ENCODE data around the gene GPR146.

GPR146 gene

GRCh38 chr7:1053816-1054370 lies 9.5 kb downstream of the GPR146 start:
- H3K9me3 ChIP-seq (replicated peaks; ENCODE audit: insufficient read depth, low read length) = no peaks in the 10 kb centered on the region
- H3K4me2 ChIP-seq (ENCODE audit: low read depth, low read length) = no peak overlapping the region
- H4K20me1 ChIP-seq (ENCODE audit: insufficient read depth, low read length) = no peaks in the 10 kb centered on the region
- H3K4me1 ChIP-seq (ENCODE audit: low read length) = no peaks in the 10 kb centered on the region
- TF ChIP-seq EZH2phosphoT487 (IDR thresholded peaks at IDR 0.05; ENCODE audit: low read length) = no peak
- TF ChIP-seq CTCF (IDR thresholded peaks at IDR 0.05; ENCODE audit: low read length) = no peak
- TF ChIP-seq EZH2 (optimal IDR thresholded peaks at IDR 0.05; ENCODE audit: low read depth, low read length) = no peak
- no peak overlapping the region for H2AFZ ChIP-seq (ENCODE audit: low read length)
- H3K4me3 ChIP-seq (ENCODE audit: low read length) = no peak overlapping the region
- no peak overlapping the region for H3K9ac ChIP-seq (ENCODE audit: low read length)
- H3K79me2 ChIP-seq (ENCODE audit: low read length) = no peaks in the 10 kb centered on the region
- H3K27ac ChIP-seq (ENCODE audit: low read length) = no peak overlapping the region
- H3K36me3 ChIP-seq (replicated peaks; ENCODE audit: insufficient read depth, low read length) = no peaks in the 10 kb centered on the region
- H3F3A ChIP-seq (ENCODE audit: insufficient read depth, low read length) = no peaks in the 10 kb centered on the region
- no peaks in the 10 kb centered on the region for H3K9me2 ChIP-seq (replicated peaks; ENCODE audit: insufficient read depth, low read length)
- no peak for DNase-seq
- no peaks in the 10 kb centered on the region for H3K27me3 ChIP-seq (replicated peaks; ENCODE audit: insufficient read depth, low read length)

- H3K79me2 ChIP-seq (ENCODE audit: low read length) = no peaks in the 10 kb centered on the region
These were observed 10.1 kb downstream of the GPR146 start for GRCh38 chr7:1054438-1054837.

GRCh38 chr7:1054861-1055450 lies 10.6 kb downstream of the GPR146 start:
- Histone ChIP-seq H3K79me2 (ENCODE audit: low read length) (no peaks in the 10 kb centered on the region), H2AFZ (ENCODE audit: low read length) (no peak overlapping the region), H3K4me2 (ENCODE audit: low read depth, low read length) (no peak overlapping the region), H3K4me3 (ENCODE audit: low read length) (no peak overlapping the region), H3K36me3 (replicated peaks; ENCODE audit: insufficient read depth, low read length) (no peaks in the 10 kb centered on the region), H3F3A (ENCODE audit: insufficient read depth, low read length) (no peaks in the 10 kb centered on the region), H3K27ac (ENCODE audit: low read length) (no peak overlapping the region), H3K9ac (ENCODE audit: low read length) (no peak overlapping the region), H3K9me2 (replicated peaks; ENCODE audit: insufficient read depth, low read length) (no peaks in the 10 kb centered on the region), H3K4me1 (ENCODE audit: low read length) (no peaks in the 10 kb centered on the region), H4K20me1 (ENCODE audit: insufficient read depth, low read length) (no peaks in the 10 kb centered on the region), H3K27me3 (replicated peaks; ENCODE audit: insufficient read depth, low read length) (no peaks in the 10 kb centered on the region), H3K9me3 (replicated peaks; ENCODE audit: insufficient read depth, low read length) (no peaks in the 10 kb centered on the region)
- DNase-seq = no peak
- TF ChIP-seq EZH2phosphoT487 (IDR thresholded peaks at IDR 0.05; ENCODE audit: low read length) = no peak
- no peak for TF ChIP-seq EZH2 (optimal IDR thresholded peaks at IDR 0.05; ENCODE audit: low read depth, low read length)
- no peak for TF ChIP-seq CTCF (IDR thresholded peaks at IDR 0.05; ENCODE audit: low read length)

More at GRCh38 chr7:1054438-1054837, 10.1 kb downstream of the GPR146 start:
- H3K27me3 ChIP-seq (replicated peaks; ENCODE audit: insufficient read depth, low read length) = no peaks in the 10 kb centered on the region
- no peaks in the 10 kb centered on the region for H3K36me3 ChIP-seq (replicated peaks; ENCODE audit: insufficient read depth, low read length)
- H3F3A ChIP-seq (ENCODE audit: insufficient read depth, low read length) = no peaks in the 10 kb centered on the region
- no peaks in the 10 kb centered on the region for H4K20me1 ChIP-seq (ENCODE audit: insufficient read depth, low read length)
- no peak overlapping the region for H3K4me3 ChIP-seq (ENCODE audit: low read length)
- no peak overlapping the region for H2AFZ ChIP-seq (ENCODE audit: low read length)
- H3K9ac ChIP-seq (ENCODE audit: low read length) = no peak overlapping the region
- no peaks in the 10 kb centered on the region for H3K9me2 ChIP-seq (replicated peaks; ENCODE audit: insufficient read depth, low read length)
- H3K9me3 ChIP-seq (replicated peaks; ENCODE audit: insufficient read depth, low read length) = no peaks in the 10 kb centered on the region
- no peak for TF ChIP-seq EZH2 (optimal IDR thresholded peaks at IDR 0.05; ENCODE audit: low read depth, low read length)
- TF ChIP-seq CTCF (IDR thresholded peaks at IDR 0.05; ENCODE audit: low read length) = no peak
- no peak for TF ChIP-seq EZH2phosphoT487 (IDR thresholded peaks at IDR 0.05; ENCODE audit: low read length)
- DNase-seq = no peak
- H3K27ac ChIP-seq (ENCODE audit: low read length) = no peak overlapping the region
- H3K4me1 ChIP-seq (ENCODE audit: low read length) = no peaks in the 10 kb centered on the region
- no peak overlapping the region for H3K4me2 ChIP-seq (ENCODE audit: low read depth, low read length)

Data from MM.1S (cell line).